Astrocyte (in vitro differentiated cells and primary cell): ENCODE data around the gene SLC2A13. TPM values are rescaled to one million over a fixed set of nuclear protein-coding genes. Genes with fewer than 3 reads are reported as not detected.

Source experiments
- DNase-seq: peaks from one replicate; pipeline ENCODE4 v3.0.0-alpha.2; 2010; ENCODE audit warnings: low read depth
- FAIRE-seq: peaks from 2 replicates; lab custom pipeline; 2011; peaks lifted over from hg19 to GRCh38; lab: Jason Lieb, UNC
- H2AFZ ChIP-seq: 2 replicates; pipeline ENCODE4 v1.6.0; 2012; ENCODE audit warnings: low read depth, low read length, inconsistent platforms
- H3K27ac ChIP-seq: 2 replicates; pipeline ENCODE4 v1.5.1; 2011; ENCODE audit warnings: low read depth, low read length, inconsistent platforms
- H3K27me3 ChIP-seq: 2 replicates; pipeline ENCODE4 v1.6.0; 2011; ENCODE audit warnings: low read length, inconsistent platforms; ENCODE audit not compliant: insufficient read depth
- H3K36me3 ChIP-seq: 2 replicates; pipeline ENCODE4 v1.5.1; 2011; ENCODE audit warnings: low read length, inconsistent platforms; ENCODE audit not compliant: insufficient read depth
- H3K4me1 ChIP-seq: 2 replicates; pipeline ENCODE4 v1.5.1; 2011; ENCODE audit warnings: low read length, inconsistent platforms; ENCODE audit not compliant: insufficient read depth
- H3K4me2 ChIP-seq: 2 replicates; pipeline ENCODE4 v1.6.0; 2012; ENCODE audit warnings: low read length, inconsistent platforms
- H3K4me3 ChIP-seq: 2 replicates; pipeline ENCODE4 v1.5.1; 2011; ENCODE audit warnings: low read depth, mild to moderate bottlenecking, low read length, inconsistent platforms; ENCODE audit not compliant: insufficient read depth
- H3K79me2 ChIP-seq: 2 replicates; pipeline ENCODE4 v1.6.0; 2012; ENCODE audit warnings: mild to moderate bottlenecking, low read length, inconsistent platforms; ENCODE audit not compliant: insufficient read depth
- H3K9ac ChIP-seq: 2 replicates; pipeline ENCODE4 v1.6.0; 2012; ENCODE audit warnings: mild to moderate bottlenecking, low read length, inconsistent platforms
- H3K9me3 ChIP-seq: 2 replicates; pipeline ENCODE4 v1.5.1; 2012; ENCODE audit warnings: low read depth, mild to moderate bottlenecking, low read length, inconsistent platforms; ENCODE audit not compliant: insufficient read depth
- H4K20me1 ChIP-seq: 2 replicates; pipeline ENCODE4 v1.6.0; 2012; ENCODE audit warnings: low read length, inconsistent platforms; ENCODE audit not compliant: insufficient read depth
- H3K27ac Mint-ChIP-seq: one replicate; pipeline ENCODE4 v1.8.0; 2021; ENCODE audit warnings: mild to moderate bottlenecking, mixed read lengths; ENCODE audit not compliant: unreplicated experiment
- H3K27me3 Mint-ChIP-seq: one replicate; pipeline ENCODE4 v1.8.0; 2021; ENCODE audit warnings: low read depth, mixed read lengths; ENCODE audit not compliant: unreplicated experiment
- H3K36me3 Mint-ChIP-seq: one replicate; pipeline ENCODE4 v1.8.0; 2021; ENCODE audit warnings: low read depth, mixed read lengths; ENCODE audit not compliant: unreplicated experiment
- H3K4me1 Mint-ChIP-seq: one replicate; pipeline ENCODE4 v1.8.0; 2021; ENCODE audit warnings: low read depth, mixed read lengths; ENCODE audit not compliant: unreplicated experiment
- H3K4me3 Mint-ChIP-seq: one replicate; pipeline ENCODE4 v1.8.0; 2021; ENCODE audit warnings: mild to moderate bottlenecking, moderate library complexity, mixed read lengths; ENCODE audit not compliant: unreplicated experiment
- H3K9me3 Mint-ChIP-seq: one replicate; pipeline ENCODE4 v1.8.0; 2021; ENCODE audit warnings: mild to moderate bottlenecking, mixed read lengths; ENCODE audit not compliant: unreplicated experiment
- CTCF ChIP-seq: IDR thresholded peaks from 2 replicates; pipeline ENCODE4 v1.5.1; 2011; ENCODE audit warnings: low read depth, mild to moderate bottlenecking, inconsistent platforms, low read length, moderate library complexity; ENCODE audit not compliant: insufficient read depth
- EZH2 ChIP-seq: IDR thresholded peaks from 2 replicates; pipeline ENCODE4 v1.6.1; 2012; ENCODE audit warnings: mild to moderate bottlenecking, low read length, inconsistent platforms; ENCODE audit not compliant: insufficient read depth
- total RNA-seq: library from RNA; stranded (reverse); gene quantifications from 2 replicates; pipeline ENCODE4 v1.2.1, GENCODE V29; 2021

The SLC2A13 gene
- total RNA-seq, 1 donor from 2014 or later = 10.2 TPM

GRCh38 chr12:39846304-39846703 is 259.6 kb downstream of the SLC2A13 start:
- no peak for FAIRE-seq
- H3K4me1 ChIP-seq = no peaks in the 10 kb centered on the region
- no peaks in the 10 kb centered on the region for H3K36me3 ChIP-seq
- Mint-ChIP-seq H3K4me3 (no peak overlapping the region), H3K36me3 (no peaks in the 10 kb centered on the region), H3K27ac (no peak overlapping the region), H3K4me1 (peaks cover 4% of the 10 kb centered on the region), H3K27me3 (no peaks in the 10 kb centered on the region), H3K9me3 (no peaks in the 10 kb centered on the region)
- no peaks in the 10 kb centered on the region for H3K9me3 ChIP-seq
- H4K20me1 ChIP-seq = no peaks in the 10 kb centered on the region
- H3K4me2 ChIP-seq = no peak overlapping the region
- no peak overlapping the region for H3K9ac ChIP-seq
- H3K4me3 ChIP-seq = no peak overlapping the region
- no peaks in the 10 kb centered on the region for H3K27me3 ChIP-seq
- no peak for DNase-seq
- TF ChIP-seq EZH2 (no peak), CTCF (no peak)
- H3K79me2 ChIP-seq = no peaks in the 10 kb centered on the region
- no peak overlapping the region for H3K27ac ChIP-seq
- H2AFZ ChIP-seq = no peak overlapping the region

- no peak for FAIRE-seq
- H3K36me3 ChIP-seq = no peaks in the 10 kb centered on the region
- no peak overlapping the region for H3K9ac ChIP-seq
- H3K36me3 Mint-ChIP-seq = no peaks in the 10 kb centered on the region
- no peak overlapping the region for H3K4me3 ChIP-seq
- no peaks in the 10 kb centered on the region for H4K20me1 ChIP-seq
- no peaks in the 10 kb centered on the region for H3K4me1 ChIP-seq
- no peak for DNase-seq
- H3K27ac Mint-ChIP-seq = no peak overlapping the region
- H3K27ac ChIP-seq = no peak overlapping the region
- TF ChIP-seq CTCF (no peak), EZH2 (no peak)
- H3K4me3 Mint-ChIP-seq = no peak overlapping the region
- H2AFZ ChIP-seq = no peak overlapping the region
- H3K9me3 ChIP-seq = no peaks in the 10 kb centered on the region
- no peaks in the 10 kb centered on the region for H3K27me3 ChIP-seq
- H3K79me2 ChIP-seq = no peaks in the 10 kb centered on the region
- H3K4me2 ChIP-seq = no peak overlapping the region
- H3K9me3 Mint-ChIP-seq = no peaks in the 10 kb centered on the region
- H3K27me3 Mint-ChIP-seq = no peaks in the 10 kb centered on the region
- H3K4me1 Mint-ChIP-seq = no peaks in the 10 kb centered on the region
Observed at GRCh38 chr12:39840422-39840821, 265.5 kb downstream of the SLC2A13 start.

GRCh38 chr12:39839072-39839471 is 266.8 kb downstream of the SLC2A13 start:
- Mint-ChIP-seq H3K27me3 (no peaks in the 10 kb centered on the region), H3K27ac (no peak overlapping the region), H3K9me3 (no peaks in the 10 kb centered on the region), H3K4me1 (no peaks in the 10 kb centered on the region), H3K4me3 (no peak overlapping the region), H3K36me3 (no peaks in the 10 kb centered on the region)
- no peaks in the 10 kb centered on the region for H3K9me3 ChIP-seq
- H3K4me3 ChIP-seq = no peak overlapping the region
- TF ChIP-seq CTCF (no peak), EZH2 (no peak)
- no peak overlapping the region for H3K27ac ChIP-seq
- H2AFZ ChIP-seq = no peak overlapping the region
- H3K36me3 ChIP-seq = no peaks in the 10 kb centered on the region
- H3K27me3 ChIP-seq = no peaks in the 10 kb centered on the region
- H4K20me1 ChIP-seq = no peaks in the 10 kb centered on the region
- DNase-seq = no peak
- FAIRE-seq = no peak
- no peaks in the 10 kb centered on the region for H3K79me2 ChIP-seq
- no peaks in the 10 kb centered on the region for H3K4me1 ChIP-seq
- no peak overlapping the region for H3K9ac ChIP-seq
- no peak overlapping the region for H3K4me2 ChIP-seq
